HL-60/S4 treated with retinoic acid at 250 ng/mL for 4 days and 3 days (cell line): Measurements from ENCODE around the gene ANKFN1.
"Not testable (repeated sequence)": the region's sequence is repeated elsewhere in the genome, so short reads cannot be mapped to it uniquely, and the experiment has no call there.

ENCODE experiments used
- in situ Hi-C: fragments of 300-500 bp; cut with MboI; formaldehyde crosslinking; loops from 2 replicates; pipeline ENCODE4 v1.7.0; 2022; ENCODE audit warnings: low sequenced_read_pairs

The ANKFN1 gene

GRCh38 chr17:56317351-56318208 is 164.3 kb downstream of the ANKFN1 start:
- in situ Hi-C loops = loop anchor here (25.0 kb wide), 2 partner anchors 180 to 780 kb away; no protein-coding TSS in a partner anchor

GRCh38 chr17:56319531-56319930 is 166.3 kb downstream of the ANKFN1 start:
- in situ Hi-C loops = loop anchor here (25.0 kb wide), 2 partner anchors 182 to 782 kb away; no protein-coding TSS in a partner anchor

DNA sequence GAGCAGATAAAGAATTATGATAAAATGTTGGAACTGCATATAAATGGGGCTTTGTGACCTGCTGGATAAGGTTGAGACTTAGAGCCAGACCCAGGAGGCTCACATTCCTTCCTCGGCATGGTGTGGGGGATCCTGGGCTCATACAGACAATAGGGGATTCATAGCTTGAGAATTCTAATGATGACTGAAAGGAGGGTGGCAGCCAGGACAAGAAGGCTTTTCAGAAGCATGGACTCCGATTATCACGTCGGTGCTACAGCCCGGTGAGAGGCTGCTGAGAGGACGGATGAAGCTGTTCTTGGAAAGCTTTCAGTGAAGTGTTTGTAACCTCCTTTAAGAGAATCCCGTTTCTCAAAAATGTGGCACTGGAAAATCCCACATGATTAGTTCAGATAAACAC is 167.2 kb downstream of the ANKFN1 start:
- in situ Hi-C loops = loop anchor here (25.0 kb wide), 2 partner anchors 183 to 783 kb away; no protein-coding TSS in a partner anchor

- in situ Hi-C loops = loop anchor here (25.0 kb wide), 2 partner anchors 186 to 786 kb away; no protein-coding TSS in a partner anchor
Observed at GRCh38 chr17:56322991-56323390, 169.7 kb downstream of the ANKFN1 start.

- in situ Hi-C loops = loop anchor here (25.0 kb wide), 2 partner anchors 187 to 787 kb away; no protein-coding TSS in a partner anchor
Observed at GRCh38 chr17:56324676-56325075, 171.4 kb downstream of the ANKFN1 start.

DNA sequence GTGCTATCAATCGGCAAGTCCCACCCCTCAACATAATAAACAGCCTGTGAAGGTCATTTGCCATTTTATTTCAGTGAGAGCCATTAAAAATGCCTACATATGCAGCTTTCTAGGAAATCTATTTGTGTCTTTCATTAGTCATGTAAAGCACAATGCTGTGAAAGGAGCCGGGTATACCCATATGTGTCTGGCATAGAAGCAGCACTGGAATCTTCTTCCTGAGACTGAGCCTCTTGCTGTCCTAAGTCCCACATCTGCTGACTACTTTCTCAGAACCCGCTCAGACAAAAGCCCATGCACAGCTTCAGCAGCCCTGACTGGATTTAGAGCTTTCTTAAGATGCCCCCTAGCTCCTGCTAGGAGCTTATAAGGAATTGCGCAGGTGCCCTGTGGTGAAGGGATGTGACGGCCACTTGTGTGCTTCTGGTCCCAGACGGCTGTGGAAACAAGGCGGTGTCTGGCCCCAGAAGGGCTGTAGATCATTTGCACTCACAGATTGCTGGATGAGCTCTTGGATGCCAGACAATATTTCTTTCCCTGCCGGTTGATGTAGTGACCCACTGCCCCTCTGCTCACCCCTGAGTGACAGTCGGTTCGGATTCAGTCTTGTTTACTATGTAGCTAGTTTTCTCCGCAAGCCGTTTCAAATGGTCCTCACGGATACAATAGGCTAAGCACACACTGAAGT is 172.2 kb downstream of the ANKFN1 start:
- in situ Hi-C loops = no loop called here

GRCh38 chr17:56326001-56326359 is 172.7 kb downstream of the ANKFN1 start:
- in situ Hi-C loops = no loop called here

- in situ Hi-C loops = no loop called here
Observed at GRCh38 chr17:56347639-56348038, 194.4 kb downstream of the ANKFN1 start.

DNA sequence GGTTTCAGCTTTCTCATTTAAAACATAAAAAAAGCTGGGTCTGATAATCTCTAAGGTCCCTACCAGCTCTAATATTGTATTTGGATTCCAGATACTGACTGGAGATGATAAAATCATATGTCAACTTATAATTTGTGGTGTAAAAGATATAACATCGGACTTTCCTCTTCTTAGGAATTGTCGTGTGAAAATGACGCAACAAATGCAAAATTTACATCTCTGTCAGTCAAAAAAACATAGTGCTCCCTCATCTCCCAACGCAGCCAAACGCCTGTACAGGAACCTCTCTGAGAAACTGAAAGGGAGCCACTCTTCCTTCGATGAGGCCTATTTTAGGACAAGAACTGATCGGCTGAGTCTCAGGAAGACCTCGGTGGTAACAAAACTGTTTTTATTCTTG is 197.3 kb downstream of the ANKFN1 start:
- in situ Hi-C loops = no loop called here

DNA sequence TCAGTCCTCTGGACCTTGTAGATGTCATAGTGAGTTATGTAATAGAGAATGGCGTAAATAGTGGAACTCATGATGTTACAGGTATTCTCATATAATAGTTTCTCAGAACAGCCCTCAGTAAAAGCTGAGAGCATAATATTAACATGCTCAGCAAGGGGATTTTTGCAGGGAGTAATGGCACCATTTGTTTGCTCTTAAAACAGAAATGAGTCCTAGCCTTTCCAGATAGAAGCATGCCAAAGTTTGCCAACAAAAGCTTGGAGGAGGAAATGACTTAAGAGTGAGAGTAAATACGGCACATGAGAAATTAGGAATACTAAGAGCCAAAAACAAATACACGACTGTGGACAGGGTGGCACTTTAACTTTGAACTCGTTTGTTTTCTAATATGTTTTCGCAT is 198.4 kb downstream of the ANKFN1 start:
- in situ Hi-C loops = no loop called here

GRCh38 chr17:56358651-56359050 is 205.4 kb downstream of the ANKFN1 start:
- in situ Hi-C loops = no loop called here

DNA sequence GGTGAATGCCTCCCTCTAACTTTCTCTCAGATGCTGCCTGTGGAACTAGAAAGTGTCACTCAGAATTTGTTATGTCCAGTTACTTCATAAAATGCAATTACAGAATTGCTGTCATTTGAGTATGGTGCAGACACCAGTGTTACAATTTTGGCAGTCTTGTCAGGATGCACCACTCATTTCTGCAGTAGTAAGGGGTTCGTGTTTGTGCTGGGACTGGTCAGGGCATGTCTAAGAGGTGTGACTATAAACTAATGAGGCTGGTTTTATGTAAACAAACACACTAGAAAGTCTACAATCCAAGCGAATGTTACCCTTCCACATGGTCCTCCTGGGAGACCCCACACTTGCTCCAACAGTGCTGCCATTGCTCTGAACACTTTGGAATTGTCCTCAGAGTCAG is 206.2 kb downstream of the ANKFN1 start:
- in situ Hi-C loops = no loop called here

GRCh38 chr17:56367366-56367765 is 214.1 kb downstream of the ANKFN1 start:
- in situ Hi-C loops = no loop called here

GRCh38 chr17:56373981-56374833 is 220.9 kb downstream of the ANKFN1 start:
- in situ Hi-C loops = no loop called here

GRCh38 chr17:56389356-56389755 is 236.1 kb downstream of the ANKFN1 start:
- in situ Hi-C loops = no loop called here

DNA sequence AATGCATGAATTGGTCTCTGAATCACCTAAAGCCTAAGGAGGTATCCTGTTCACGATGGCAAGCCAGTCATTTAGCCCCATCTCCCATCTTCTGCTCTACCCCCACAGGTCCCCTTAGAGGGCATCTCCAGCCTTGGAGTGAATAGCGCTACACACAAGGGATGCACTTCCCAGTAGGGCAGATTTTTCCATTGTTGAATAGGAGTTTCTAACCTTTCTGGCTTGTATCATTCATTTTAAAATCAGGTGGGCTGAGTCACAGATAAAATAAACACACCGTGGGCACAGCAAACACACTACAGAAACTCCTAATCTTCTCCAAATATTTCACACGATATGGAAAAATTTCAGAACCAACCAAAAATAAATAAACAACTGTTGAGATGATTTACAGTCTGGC is 239.0 kb downstream of the ANKFN1 start:
- in situ Hi-C loops = no loop called here

- in situ Hi-C loops = no loop called here
Observed at GRCh38 chr17:56393156-56393555, 239.9 kb downstream of the ANKFN1 start.

GRCh38 chr17:56395787-56396186 is 242.5 kb downstream of the ANKFN1 start:
- in situ Hi-C loops = no loop called here

GRCh38 chr17:56407086-56407485 is 253.8 kb downstream of the ANKFN1 start:
- in situ Hi-C loops = no loop called here

- in situ Hi-C loops = not testable (repeated sequence)
Observed at GRCh38 chr17:56412356-56412755, 259.1 kb downstream of the ANKFN1 start.
